Mononuclear cell (primary cell): ENCODE measurements around the gene AEN. TPM values are rescaled to one million over a fixed set of nuclear protein-coding genes. Genes with fewer than 3 reads are reported as not detected.

Experiments
- H3K27me3 ChIP-seq: 2 replicates; pipeline ENCODE4 v1.6.0; 2011; ENCODE audit warnings: low read length, control low read depth; ENCODE audit not compliant: insufficient read depth
- H3K4me1 ChIP-seq: 2 replicates; pipeline ENCODE4 v1.5.1; 2011; ENCODE audit warnings: mild to moderate bottlenecking, low read length, control low read depth; ENCODE audit not compliant: insufficient read depth
- H3K4me3 ChIP-seq: 2 replicates; pipeline ENCODE4 v1.5.1; 2011; ENCODE audit warnings: mild to moderate bottlenecking, low read length, moderate library complexity
- H3K9me3 ChIP-seq: 2 replicates; pipeline ENCODE4 v1.5.1; 2011; ENCODE audit warnings: low read depth, mild to moderate bottlenecking, control low read depth, low read length
- total RNA-seq: library from RNA; depleted of rRNA; stranded (reverse); fragments of >200 nt; gene quantifications from one replicate; pipeline ENCODE4 v1.2.3, GENCODE V29; 2012

AEN gene
- total RNA-seq, 1 donor = 38.9 TPM

DNA sequence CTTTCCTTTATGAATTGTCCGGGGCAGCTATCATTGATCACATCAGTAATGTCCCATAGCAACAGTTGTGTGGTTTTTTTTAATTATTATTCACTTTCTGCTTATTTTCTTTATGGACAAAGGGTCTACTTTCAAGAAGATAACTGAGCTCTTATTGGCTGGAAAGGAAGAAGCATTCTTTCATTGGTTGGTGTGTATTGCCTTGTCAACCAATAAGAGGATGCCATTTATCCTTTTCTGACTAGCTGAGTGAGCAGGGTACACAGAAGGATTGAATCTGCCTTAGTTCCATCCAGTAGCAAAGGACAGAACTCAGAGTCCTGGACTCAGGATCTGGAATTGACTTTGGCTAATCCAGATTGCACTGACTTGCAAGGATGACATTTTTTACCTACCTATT lies 13.2 kb upstream of the AEN start:
- Histone ChIP-seq H3K9me3 (no peaks in the 10 kb centered on the region), H3K27me3 (peaks cover 71% of the 10 kb centered on the region), H3K4me3 (no peak overlapping the region), H3K4me1 (peaks cover 14% of the 10 kb centered on the region)

DNA sequence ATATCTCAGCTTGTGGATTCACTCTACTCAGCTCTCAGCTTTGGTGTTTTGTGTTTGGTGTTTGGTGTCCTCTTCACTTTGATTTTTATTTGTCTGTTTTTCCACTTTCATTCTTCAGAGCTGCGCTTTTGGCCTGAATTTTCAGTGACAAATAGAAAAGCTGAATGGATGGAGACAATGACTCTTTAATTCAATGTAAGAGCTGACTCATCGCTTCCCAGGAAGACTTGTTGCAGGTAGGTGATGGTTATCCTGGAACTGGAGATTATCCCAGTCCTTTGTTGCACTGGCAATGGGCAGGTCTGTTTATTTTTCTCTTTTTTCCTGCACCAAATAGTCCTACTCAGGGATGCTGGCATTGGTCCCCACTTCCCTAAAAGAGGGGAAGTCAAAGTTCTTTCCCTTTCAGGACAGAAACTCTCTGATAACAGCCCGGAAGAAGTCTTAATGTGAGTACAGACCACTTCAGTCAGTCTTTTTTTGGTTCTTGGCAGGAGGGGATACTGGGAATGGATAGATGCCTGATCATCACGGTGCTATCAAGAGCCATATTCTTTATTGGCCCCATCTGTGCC lies 12.4 kb upstream of the AEN start:
- peaks cover 64% of the 10 kb centered on the region for H3K27me3 ChIP-seq

DNA sequence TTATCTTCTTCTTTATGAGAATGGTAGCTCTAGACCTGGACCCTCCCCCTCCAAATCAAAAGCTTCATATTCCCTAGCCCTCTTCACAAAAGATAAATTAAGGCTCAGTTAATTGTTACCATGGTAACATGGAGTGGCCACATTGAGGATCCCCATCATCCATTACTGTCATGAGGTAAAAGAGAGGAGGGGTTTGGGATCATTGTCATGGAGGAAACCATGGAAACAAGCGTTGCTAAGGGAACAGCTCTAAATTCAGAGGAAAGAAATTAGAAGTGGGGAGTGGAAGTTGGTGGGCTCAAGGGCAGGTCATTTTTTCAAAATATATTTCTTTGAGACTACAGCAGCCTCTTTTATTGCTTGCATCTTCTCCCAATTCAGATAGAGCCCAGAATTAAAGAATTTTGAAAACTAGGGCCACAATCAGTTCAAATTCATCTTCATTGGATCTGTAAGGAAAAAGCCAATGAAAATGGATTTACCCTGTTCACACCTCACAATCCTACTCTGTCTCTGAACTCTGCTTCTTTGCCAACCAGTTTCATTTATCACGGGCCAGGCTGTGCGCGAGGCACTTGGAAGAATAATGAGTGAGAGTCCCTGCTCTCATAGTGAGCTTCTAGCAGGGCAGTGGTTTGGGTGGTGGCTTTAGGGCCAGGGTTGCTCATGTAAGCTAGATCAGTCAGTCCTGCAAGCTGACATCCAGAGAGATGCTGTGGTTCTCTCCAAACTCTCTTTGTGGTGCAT lies 11.6 kb upstream of the AEN start:
- Histone ChIP-seq H3K27me3 (peaks cover 56% of the 10 kb centered on the region), H3K4me1 (peaks cover 10% of the 10 kb centered on the region), H3K4me3 (no peak overlapping the region), H3K9me3 (no peaks in the 10 kb centered on the region)

More for the DNA sequence above, 12.4 kb upstream of the AEN start:
- no peak overlapping the region for H3K4me3 ChIP-seq
- no peaks in the 10 kb centered on the region for H3K9me3 ChIP-seq
- peaks cover 14% of the 10 kb centered on the region for H3K4me1 ChIP-seq

DNA sequence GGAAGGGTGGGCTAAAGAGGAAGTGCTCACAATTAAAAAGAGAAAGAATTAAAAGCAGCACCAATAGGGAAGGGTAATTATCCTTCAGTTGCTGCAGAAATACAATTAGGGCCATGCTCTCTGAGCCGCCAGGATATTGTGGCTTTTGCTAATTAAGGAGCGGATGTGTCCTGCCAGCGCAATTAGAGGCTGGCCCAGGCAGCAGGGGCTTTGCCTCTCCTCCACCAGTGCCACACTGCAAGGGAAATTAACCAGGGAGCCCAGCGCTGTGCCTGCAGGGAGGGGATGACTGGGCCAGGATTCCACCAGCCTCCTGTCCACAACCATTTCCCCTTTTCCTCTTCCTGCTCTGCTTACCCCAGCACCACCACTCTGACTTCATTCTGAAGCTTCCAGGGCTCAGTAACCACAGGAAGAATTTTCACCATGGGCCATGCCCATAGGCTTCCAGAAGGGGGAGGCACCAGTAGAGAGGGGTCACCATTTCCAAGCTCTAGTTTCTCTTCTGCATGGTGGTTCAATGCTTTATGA lies 10.4 kb upstream of the AEN start:
- H3K27me3 ChIP-seq = peaks cover 43% of the 10 kb centered on the region
- no peaks in the 10 kb centered on the region for H3K4me1 ChIP-seq
- H3K9me3 ChIP-seq = no peaks in the 10 kb centered on the region
- H3K4me3 ChIP-seq = no peak overlapping the region

DNA sequence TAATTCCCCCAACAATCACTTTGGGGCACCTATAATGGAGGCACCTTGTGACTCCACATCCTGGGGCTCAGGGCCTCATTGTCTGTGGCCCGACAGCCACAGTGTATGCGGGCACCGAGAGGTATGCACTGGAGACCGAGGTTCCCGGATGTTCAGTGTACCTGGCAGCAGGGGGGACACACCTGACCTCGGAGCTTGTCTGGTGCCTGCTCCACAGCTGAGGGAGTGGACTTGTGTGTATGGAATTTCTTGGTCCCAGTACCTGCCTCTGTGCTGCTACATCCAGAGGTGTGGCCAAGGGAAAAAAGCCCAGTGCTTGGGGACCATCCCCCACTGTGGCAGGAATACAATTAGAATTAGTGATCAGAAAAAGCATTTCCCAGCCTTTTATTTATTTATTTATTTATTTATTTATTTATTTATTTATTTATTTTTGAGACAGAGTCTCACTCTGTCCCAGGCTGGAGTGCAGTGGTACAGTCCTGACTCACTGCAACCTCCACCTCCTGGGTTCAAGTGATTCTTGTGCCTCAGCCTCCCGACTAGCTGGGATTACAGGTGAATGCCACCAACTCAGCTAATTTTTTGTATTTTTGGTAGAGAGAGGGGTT lies 8.8 kb upstream of the AEN start:
- Histone ChIP-seq H3K27me3 (peaks cover 28% of the 10 kb centered on the region), H3K4me3 (no peak overlapping the region), H3K9me3 (no peaks in the 10 kb centered on the region), H3K4me1 (no peaks in the 10 kb centered on the region)

DNA sequence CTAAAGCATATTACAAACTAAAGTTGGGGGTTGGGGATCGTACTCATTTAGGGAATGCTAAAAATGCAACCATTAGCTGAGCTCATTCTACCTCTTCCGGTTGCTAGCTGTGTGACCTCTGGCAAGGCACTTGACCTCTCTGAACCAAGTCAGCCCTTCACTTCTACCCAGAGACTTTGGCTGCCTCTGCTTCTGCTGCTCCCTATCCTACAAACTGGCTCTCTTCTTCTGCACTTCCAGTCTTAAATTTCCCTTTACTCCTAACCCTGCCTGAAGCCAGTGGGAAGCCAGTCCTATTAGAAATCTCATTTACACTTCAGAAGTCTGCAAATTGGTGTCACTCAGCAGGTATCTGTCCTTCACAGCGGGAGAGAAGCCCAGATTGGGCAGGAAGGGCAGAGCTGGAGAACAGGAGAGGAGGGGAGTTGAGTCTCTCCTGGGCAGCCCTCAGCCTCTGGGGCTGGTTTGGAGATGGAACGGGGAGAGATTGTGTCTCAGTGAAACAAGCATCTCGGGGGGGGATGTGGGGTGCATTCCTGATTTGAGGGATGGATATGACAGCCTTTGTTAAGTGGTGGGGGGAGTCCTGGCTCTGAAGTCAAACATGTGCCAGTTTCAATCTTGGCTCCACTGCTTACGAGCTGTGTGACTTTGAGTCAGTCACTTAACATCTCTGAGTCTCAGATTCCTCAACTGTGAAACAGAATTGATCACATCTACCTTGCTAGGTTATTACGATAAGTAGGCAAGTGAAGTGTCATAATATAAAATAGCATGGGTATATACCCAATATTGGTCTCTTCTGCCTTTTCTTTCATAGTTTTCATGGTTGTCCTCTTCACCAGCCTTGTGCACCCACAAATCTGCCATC lies 7.8 kb upstream of the AEN start:
- Histone ChIP-seq H3K9me3 (no peaks in the 10 kb centered on the region), H3K27me3 (peaks cover 18% of the 10 kb centered on the region), H3K4me3 (no peak overlapping the region)

DNA sequence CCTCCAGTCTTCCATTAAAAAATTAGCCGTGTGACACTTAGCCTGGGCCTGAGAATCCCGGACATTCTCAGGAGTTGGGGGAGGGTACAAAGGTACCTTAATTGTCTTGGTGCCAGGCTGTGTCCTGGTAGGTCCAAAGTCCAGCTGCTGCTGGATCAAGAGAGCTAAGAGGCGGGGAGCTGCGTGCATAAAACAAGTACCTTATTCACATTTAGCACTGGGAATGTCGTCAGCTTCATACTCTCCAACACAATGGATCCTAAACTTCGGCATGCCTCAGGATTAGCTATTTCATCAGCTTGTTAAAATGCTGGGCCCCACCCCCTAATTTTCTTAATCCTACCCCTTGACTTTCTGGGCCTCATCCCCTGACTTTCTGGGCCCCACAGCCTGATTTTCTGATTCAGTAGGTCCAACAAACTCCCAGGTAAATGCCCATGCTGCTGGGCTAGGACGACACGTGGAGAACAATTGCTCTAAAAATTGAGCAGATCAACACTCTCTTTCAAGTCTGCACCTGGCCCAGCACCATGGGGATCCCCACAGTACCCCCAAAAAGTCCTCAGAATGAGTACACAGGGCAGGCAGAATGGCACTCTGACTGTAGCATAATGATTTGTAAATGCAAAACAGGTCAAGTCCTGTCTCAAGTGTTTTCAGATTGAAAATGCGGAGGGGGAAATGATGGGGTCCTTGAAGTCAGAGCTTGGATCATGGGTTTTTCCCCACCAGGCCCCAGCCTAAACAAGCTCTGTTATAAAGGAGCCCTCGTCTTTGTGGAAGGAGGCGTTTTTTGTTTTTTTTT lies 5.6 kb upstream of the AEN start:
- Histone ChIP-seq H3K4me3 (no peak overlapping the region), H3K9me3 (no peaks in the 10 kb centered on the region)

More for the DNA sequence above, 7.8 kb upstream of the AEN start:
- H3K4me1 ChIP-seq = no peaks in the 10 kb centered on the region

DNA sequence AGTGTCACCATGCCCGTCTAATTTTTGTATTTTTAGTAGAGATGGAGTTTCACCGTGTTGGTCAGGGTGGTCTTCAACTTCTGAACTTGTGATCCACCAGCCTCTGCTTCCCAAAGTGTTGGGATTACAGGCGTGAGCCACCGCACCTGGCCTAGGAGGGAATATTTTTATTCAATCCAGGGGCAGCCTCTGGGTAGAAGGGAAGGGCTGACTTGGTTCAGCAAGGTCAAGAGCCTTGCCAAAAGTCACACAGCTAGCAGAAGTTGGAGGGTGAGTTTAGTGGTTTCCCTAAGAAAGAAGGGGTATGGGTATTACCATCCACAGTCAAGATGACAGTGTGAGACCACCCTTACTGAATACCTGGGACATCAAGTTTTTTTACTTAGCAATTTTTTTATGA lies 4.9 kb upstream of the AEN start:
- Histone ChIP-seq H3K27me3 (peaks cover 3% of the 10 kb centered on the region), H3K4me1 (peaks cover 5% of the 10 kb centered on the region), H3K4me3 (no peak overlapping the region), H3K9me3 (no peaks in the 10 kb centered on the region)

More for the DNA sequence above, 5.6 kb upstream of the AEN start:
- peaks cover 3% of the 10 kb centered on the region for H3K27me3 ChIP-seq
- no peaks in the 10 kb centered on the region for H3K4me1 ChIP-seq

DNA sequence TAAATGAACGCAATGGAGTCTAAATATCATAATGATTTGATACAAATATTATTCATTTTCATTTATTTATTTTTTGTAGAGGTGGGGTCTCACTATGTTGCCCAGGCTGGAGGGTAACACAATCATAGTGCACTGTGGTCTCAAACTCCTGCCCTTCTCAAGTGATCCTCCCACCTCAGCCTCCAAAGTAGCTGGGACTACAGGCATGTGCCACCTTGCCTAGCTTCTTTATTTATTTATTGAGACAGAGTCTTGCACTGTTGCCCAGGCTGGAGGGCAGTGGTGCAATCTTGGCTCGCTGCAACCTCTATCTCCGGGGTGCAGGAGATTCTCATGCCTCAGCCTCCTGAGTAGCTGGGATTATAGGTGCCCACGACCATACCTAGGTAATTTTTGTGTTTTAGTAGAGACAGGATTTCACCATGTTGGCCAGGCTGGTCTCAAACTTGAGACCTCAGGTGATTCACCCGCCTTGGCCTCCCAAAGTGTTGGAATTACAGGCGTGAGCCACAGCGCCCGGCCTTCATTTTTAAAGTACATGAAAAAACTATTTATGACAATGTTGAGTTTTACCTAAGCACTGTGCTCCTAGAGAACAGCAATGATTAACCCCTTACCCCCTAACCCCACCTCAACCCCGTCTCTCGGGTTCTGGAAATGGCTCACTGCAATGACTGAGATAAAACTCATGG lies 4.0 kb upstream of the AEN start:
- no peaks in the 10 kb centered on the region for H3K27me3 ChIP-seq
- H3K4me3 ChIP-seq = no peak overlapping the region
- H3K9me3 ChIP-seq = no peaks in the 10 kb centered on the region
- peaks cover 13% of the 10 kb centered on the region for H3K4me1 ChIP-seq

DNA sequence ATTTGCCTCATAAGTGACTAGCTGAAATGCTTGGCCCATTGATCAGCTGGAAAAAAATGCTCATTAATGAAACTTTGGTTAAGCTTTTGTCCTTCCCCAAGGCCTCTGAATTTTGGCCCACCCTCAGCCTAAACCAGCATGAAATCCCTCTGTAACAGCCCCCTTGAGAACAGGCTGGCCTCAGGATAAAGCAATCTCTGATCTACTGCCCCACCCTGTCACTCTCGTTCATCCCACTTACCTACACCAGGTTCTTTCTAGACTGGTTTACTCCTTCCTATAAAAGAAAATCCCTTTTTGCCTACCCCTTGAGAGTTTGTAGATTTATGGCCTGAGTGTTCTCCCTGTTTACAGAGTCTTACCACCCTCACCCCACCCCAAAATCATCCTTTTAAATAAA lies 3.4 kb upstream of the AEN start:
- H3K27me3 ChIP-seq = no peaks in the 10 kb centered on the region
- H3K9me3 ChIP-seq = no peaks in the 10 kb centered on the region
- peaks cover 19% of the 10 kb centered on the region for H3K4me1 ChIP-seq
- H3K4me3 ChIP-seq = no peak overlapping the region

DNA sequence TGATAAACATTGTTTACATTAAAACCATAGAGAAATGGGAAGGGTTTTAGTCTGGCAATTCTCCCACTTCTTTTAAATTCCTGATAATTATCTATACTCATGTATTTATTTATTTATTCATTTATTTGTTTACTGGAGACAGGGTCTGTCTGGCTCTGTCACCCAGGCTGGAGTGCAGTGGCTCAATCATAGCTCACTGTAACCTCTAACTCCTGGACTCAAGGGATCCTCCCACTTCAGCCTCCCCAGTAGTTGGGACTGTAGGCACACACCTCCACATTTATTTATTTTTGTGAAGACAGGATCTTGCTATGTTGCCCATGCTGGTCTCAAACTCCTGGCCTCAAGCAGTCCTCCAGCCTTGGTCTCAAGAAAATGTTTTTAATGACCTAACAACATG lies 2.5 kb upstream of the AEN start:
- Histone ChIP-seq H3K27me3 (no peaks in the 10 kb centered on the region), H3K9me3 (no peaks in the 10 kb centered on the region), H3K4me3 (no peak overlapping the region), H3K4me1 (peaks cover 28% of the 10 kb centered on the region)

DNA sequence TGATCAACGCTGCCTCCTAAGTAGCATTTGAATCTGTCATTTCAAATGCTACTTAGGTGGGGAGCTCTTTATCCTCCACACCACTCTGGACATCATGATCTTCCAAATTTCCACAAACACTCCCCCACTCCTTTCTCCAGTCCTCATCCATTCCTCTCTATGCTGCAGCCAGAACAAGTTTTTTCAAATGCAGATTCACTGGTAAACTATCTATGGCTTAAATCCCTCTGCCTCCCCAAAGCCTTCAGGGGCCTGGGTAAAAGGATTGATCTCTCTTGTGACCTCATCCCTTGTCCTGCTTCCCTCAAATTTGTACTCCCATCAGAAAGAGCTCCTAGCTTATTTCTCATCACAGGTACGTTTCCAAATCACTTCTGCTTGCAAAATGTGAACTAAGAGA lies 1.3 kb upstream of the AEN start:
- H3K4me3 ChIP-seq = no peak overlapping the region
- no peaks in the 10 kb centered on the region for H3K9me3 ChIP-seq
- H3K27me3 ChIP-seq = no peaks in the 10 kb centered on the region
- peaks cover 39% of the 10 kb centered on the region for H3K4me1 ChIP-seq

DNA sequence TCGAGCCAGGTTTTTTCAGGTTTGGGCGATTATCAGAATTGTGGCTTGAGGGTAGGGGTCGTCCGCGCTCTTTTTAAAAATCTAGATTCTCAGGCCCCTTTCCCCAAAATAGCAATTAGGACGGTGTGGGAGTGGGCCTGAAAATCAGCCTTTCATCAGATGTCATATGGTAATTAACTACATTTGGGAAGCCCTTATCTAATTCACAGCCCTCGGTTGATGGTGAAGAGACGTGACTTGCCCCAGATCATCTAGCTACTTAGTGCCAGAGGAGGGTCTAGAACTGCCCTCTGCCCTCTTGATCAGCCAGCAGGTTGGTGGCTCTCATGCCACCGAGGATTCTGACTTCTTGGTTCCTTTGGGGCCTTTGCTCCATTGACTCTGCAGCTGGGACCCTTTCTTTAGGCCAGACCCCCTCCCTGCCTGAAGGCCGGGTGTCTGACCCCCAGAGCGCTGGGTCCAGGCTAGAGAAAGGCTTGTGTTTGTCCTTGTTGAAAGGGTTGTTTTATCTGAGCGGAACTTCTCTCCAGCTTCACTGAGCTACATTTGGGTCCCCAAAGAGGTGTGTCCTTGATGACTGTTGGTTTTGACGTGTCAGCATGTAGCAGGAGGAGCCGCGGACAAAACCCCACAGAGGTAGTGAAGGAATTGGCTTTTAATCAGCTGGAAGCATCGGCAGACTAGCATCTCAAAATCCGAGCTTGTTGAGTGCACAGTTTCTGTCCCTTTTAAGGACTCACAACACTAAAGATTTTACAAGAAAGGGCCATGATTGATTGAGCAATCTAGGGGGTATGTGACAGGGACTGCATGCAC lies 857 bp downstream of the AEN start:
- Histone ChIP-seq H3K9me3 (no peaks in the 10 kb centered on the region), H3K4me3 (peak overlapping the region; percentile 68), H3K4me1 (peaks cover 58% of the 10 kb centered on the region), H3K27me3 (no peaks in the 10 kb centered on the region)
